ENCODE results near the gene CES3.

DNA sequence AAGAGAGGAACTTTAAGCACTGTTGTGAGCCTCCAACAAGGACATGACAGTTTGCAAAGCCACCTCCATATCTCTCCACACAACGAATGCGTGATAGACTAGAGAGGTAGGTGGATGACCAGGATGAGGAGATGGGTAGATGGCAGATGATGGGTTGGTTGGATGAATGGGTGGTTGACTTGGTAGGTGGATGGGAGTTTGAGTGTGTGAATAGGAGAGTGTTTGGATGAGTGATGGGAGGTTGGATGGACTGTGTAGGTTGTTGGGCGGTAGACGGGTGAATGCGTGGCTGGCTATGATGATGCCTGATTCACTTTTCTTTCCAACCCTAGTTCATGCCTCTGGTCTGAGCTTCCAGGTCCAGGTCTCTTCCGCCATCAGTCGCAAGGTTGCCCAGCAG is 46.5 kb upstream of the CES3 start:
- no peak for TF ChIP-seq CEBPG (CRISPR knock-in tag; IDR thresholded peaks at IDR 0.05)
- no peak for TF ChIP-seq CEBPG (tag; conservative IDR thresholded peaks at IDR 0.05 in 1 of 2, IDR thresholded peaks at IDR 0.05 in 1 of 2)
- no peak for TF ChIP-seq ZNF589 (CRISPR knock-in tag; IDR thresholded peaks at IDR 0.05; ENCODE audit: low read depth)
- no peak for TF ChIP-seq CHD4 (IDR thresholded peaks at IDR 0.05; ENCODE audit: insufficient read depth, insufficient replicate concordance, low read depth, low read length, poor library complexity, severe bottlenecking)
- no peak for TF ChIP-seq ARID2 (IDR thresholded peaks at IDR 0.05)
- no peak for TF ChIP-seq FOXA3 (CRISPR knock-in tag; conservative IDR thresholded peaks at IDR 0.05 in 1 of 2, IDR thresholded peaks at IDR 0.05 in 1 of 2)
- TF ChIP-seq CREB1 (IDR thresholded peaks at IDR 0.05) = no peak
- TF ChIP-seq CREB1 (CRISPR knock-in tag; IDR thresholded peaks at IDR 0.05) = no peak

Data from K562 (cell line).